Mucosa of descending colon (tissue), 3 donors: ENCODE results near the gene CDC42SE2. TPM values are rescaled to one million over a fixed set of nuclear protein-coding genes. Genes with fewer than 3 reads are reported as not detected.

Experiments used
- ATAC-seq: fragments of 200-7000 bp; cut with Tn5 transposase; one replicate; pipeline ENCODE4 v1.9.1; 2020; ENCODE audit warnings: mild to moderate bottlenecking, moderate library complexity
- DNase-seq, 3 donors: peaks; one replicate each; pipeline ENCODE4 v3.0.0-alpha.2; 2020
- H3K36me3 ChIP-seq: fragments of 200-600 bp; one replicate; pipeline ENCODE4 v1.8.0; 2021; ENCODE audit warnings: low read depth, mild to moderate bottlenecking
- H3K4me1 ChIP-seq: fragments of 200-600 bp; one replicate; pipeline ENCODE4 v1.8.0; 2021; ENCODE audit warnings: low read depth, mild to moderate bottlenecking
- H3K4me3 ChIP-seq: fragments of 200-600 bp; one replicate; pipeline ENCODE4 v1.8.0; 2021; ENCODE audit warnings: mild to moderate bottlenecking
- H3K9me3 ChIP-seq: fragments of 200-600 bp; one replicate; pipeline ENCODE4 v1.8.0; 2021; ENCODE audit warnings: mild to moderate bottlenecking
- CTCF ChIP-seq: fragments of 200-600 bp; IDR thresholded peaks from one replicate; pipeline ENCODE4 v1.8.0; 2022; ENCODE audit warnings: antibody characterized with exemption, mild to moderate bottlenecking
- intact Hi-C, 2 donors: fragments of 100-400 bp; cut with DNase I in 1 of 2; cut with micrococcal nuclease in 1 of 2; formaldehyde crosslinking; loops; one replicate each; pipeline versions ENCODE4 v1.11.0 to v1.11.1; 2022; cut with DNase I, micrococcal nuclease
- total RNA-seq, 3 donors: library from RNA; stranded (reverse); fragmentation: NEBNext Ultra II Directional in 2 of 3; extraction: Animal tissue kit (Norgen Biotek cat#: 25700) in 2 of 3; gene quantifications; one replicate each; pipeline versions ENCODE4 v1.2.1 to v1.2.4, GENCODE V29; 2021 to 2023
- donor health status: DM: no; HTN: no; CAD: no; lungs with moderate emphysema.
- donor health status: DM: no; HTN: no; CAD: no.
- donor health status: DM: no; HTN: yes; CAD: no.

Gene CDC42SE2
- total RNA-seq, 3 donors from 2014 or later = 60.5 to 116 (median 101) TPM

GRCh38 chr5:131426011-131426410 is 162.2 kb downstream of the CDC42SE2 start:
- intact Hi-C loops = no loop called here
- TF ChIP-seq CTCF = no peak
- H3K9me3 ChIP-seq = no peaks in the 10 kb centered on the region
- DNase-seq (no peak), ATAC-seq (no peak)
- no peak overlapping the region for H3K4me3 ChIP-seq
- H3K4me1 ChIP-seq = no peaks in the 10 kb centered on the region
- H3K36me3 ChIP-seq = no peaks in the 10 kb centered on the region

GRCh38 chr5:131430794-131431193 is 166.9 kb downstream of the CDC42SE2 start:
- Histone ChIP-seq H3K4me3 (no peak overlapping the region), H3K9me3 (no peaks in the 10 kb centered on the region), H3K36me3 (no peaks in the 10 kb centered on the region), H3K4me1 (no peaks in the 10 kb centered on the region)
- intact Hi-C loops = no loop called here
- DNase-seq = no peak
- no peak for ATAC-seq
- TF ChIP-seq CTCF = no peak

- Histone ChIP-seq H3K4me1 (no peaks in the 10 kb centered on the region), H3K4me3 (no peak overlapping the region), H3K36me3 (no peaks in the 10 kb centered on the region), H3K9me3 (no peaks in the 10 kb centered on the region)
- no peak for TF ChIP-seq CTCF
- DNase-seq (no peak), ATAC-seq (no peak)
- intact Hi-C loops = no loop called here
Observed at GRCh38 chr5:131431794-131432193, 167.9 kb downstream of the CDC42SE2 start.

- Histone ChIP-seq H3K4me3 (no peak overlapping the region), H3K4me1 (no peaks in the 10 kb centered on the region), H3K36me3 (no peaks in the 10 kb centered on the region), H3K9me3 (no peaks in the 10 kb centered on the region)
- TF ChIP-seq CTCF = no peak
- intact Hi-C loops = no loop called here
- ATAC-seq (no peak), DNase-seq (no peak)
Observed at GRCh38 chr5:131433109-131433508, 169.3 kb downstream of the CDC42SE2 start.

GRCh38 chr5:131436081-131436480 is 172.2 kb downstream of the CDC42SE2 start:
- Histone ChIP-seq H3K4me3 (no peak overlapping the region), H3K9me3 (no peaks in the 10 kb centered on the region), H3K4me1 (no peaks in the 10 kb centered on the region), H3K36me3 (no peaks in the 10 kb centered on the region)
- TF ChIP-seq CTCF = no peak
- intact Hi-C loops = no loop called here
- ATAC-seq = no peak
- no peak for DNase-seq

GRCh38 chr5:131441184-131441583 is 177.3 kb downstream of the CDC42SE2 start:
- no peak for TF ChIP-seq CTCF
- no peak for DNase-seq
- H3K36me3 ChIP-seq = no peaks in the 10 kb centered on the region
- no peaks in the 10 kb centered on the region for H3K4me1 ChIP-seq
- H3K9me3 ChIP-seq = no peaks in the 10 kb centered on the region
- intact Hi-C loops = no loop called here
- no peak for ATAC-seq
- no peak overlapping the region for H3K4me3 ChIP-seq
